Measurements from ENCODE around the gene GPR61. TPM values are rescaled to one million over a fixed set of nuclear protein-coding genes. Genes with fewer than 3 reads are reported as not detected.

GPR61 gene
- total RNA-seq, 8 experiments from 2014 or later, result 0.56 to 5.8 (median 2.6) TPM

- peak in 6 of 8 experiments; percentile 15 to 77 (median 32) for ATAC-seq (replicated peaks in 6 of 8)
- 56 to 92% (median 83%) methylated on average over 2 to 4 of the region's 4 CpGs; no CpG with 5 or more reads in 5 of the 10 experiments for WGBS, 10 experiments
Observed at GRCh38 chr1:109499661-109500536, 39.8 kb upstream of the GPR61 start.

DNA sequence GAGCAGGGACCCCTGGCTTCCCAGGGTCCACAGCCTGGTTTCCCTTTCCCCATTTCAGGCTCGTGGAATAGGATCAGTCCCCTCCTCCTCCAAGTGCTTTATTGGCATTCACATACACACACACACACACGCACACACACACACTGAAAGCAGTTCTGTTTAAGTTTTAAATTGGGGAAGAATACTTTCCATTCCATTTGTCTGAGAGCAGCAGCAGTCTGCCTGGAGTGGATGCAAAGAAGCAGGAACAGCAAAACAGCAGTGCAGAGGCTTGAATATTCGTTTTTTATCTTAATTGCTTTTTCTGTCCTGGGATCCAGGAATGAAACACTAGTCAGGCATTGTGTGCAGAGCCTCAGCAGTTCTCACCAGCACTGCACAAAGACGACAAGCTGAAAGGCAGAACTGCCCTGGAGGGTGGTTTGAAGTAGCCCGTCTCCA is 38.7 kb upstream of the GPR61 start:
- H3K4me1 ChIP-seq (replicated peaks in 1 of 2), result peaks cover 5 to 19% of the 10 kb centered on the region in 2 donors
- H3K27ac ChIP-seq, result no peak overlapping the region
- in situ Hi-C loops (cut with MboI; ENCODE audit: low pct_unique_long_range_greater_than_20kb in 2 of 9, low sequenced_read_pairs in 9 of 9, unreplicated experiment in 9 of 9), result no loop called here
- ATAC-seq (replicated peaks in 6 of 8), result peak; percentile 6 to 63 (median 37)
- 0 to 59% (median 18%) methylated on average over 1 to 5 of the region's 5 CpGs; no CpG with 5 or more reads in 2 of the 10 experiments for WGBS, 10 experiments
- no peak overlapping the region for H3K4me3 ChIP-seq

More at GRCh38 chr1:109499661-109500536, 39.8 kb upstream of the GPR61 start:
- peaks cover 6 to 22% of the 10 kb centered on the region in 2 donors for H3K4me1 ChIP-seq (replicated peaks in 1 of 2)
- no peak overlapping the region for H3K27ac ChIP-seq
- no peak overlapping the region for H3K4me3 ChIP-seq
- in situ Hi-C loops (cut with MboI; ENCODE audit: low pct_unique_long_range_greater_than_20kb in 2 of 9, low sequenced_read_pairs in 9 of 9, unreplicated experiment in 9 of 9), result loop anchor here in 2 of 9 experiments (5.0 kb wide), 1 partner anchor 32 kb away; no protein-coding TSS in a partner anchor

DNA sequence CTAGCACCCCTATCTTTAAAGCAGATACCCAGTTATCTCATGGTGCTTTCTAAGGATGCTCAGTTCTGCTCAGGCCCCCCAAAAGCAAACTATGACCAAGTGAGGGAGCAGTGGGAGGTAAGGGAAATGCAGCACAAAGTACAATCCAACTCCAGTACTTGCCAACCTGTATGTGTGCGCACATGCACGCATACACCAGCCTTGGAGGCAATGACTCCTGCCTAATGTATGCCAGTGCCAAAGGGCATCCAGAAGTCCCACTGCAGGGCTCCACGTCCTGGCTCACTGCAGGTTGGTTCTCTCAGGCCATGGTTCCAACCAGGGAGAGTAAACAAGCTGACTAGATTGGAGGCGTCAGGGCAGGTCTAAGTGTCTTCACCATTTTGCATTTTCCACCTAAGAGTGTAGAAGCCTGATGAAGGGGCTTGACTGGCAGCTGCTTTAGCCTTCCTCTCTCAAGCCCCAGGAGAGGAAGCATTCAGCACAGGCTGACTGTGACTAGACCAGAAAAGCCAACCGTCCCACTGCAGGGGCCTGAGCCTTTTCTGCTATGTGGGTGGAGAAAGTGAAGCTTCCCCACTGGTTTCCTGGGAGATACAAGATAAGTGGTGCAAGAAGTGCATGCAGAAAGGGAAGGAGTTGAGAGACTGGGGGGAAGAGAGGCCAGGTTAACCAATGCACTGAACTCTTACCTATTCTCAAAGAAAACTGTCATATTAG is 37.9 kb upstream of the GPR61 start:
- H3K27ac ChIP-seq, result no peak overlapping the region
- in situ Hi-C loops (cut with MboI; ENCODE audit: low pct_unique_long_range_greater_than_20kb in 2 of 9, low sequenced_read_pairs in 9 of 9, unreplicated experiment in 9 of 9), result no loop called here
- peak in 2 of 8 experiments; percentile 20 to 47 for ATAC-seq (replicated peaks in 6 of 8)
- peaks cover 5 to 19% of the 10 kb centered on the region in 2 donors for H3K4me1 ChIP-seq (replicated peaks in 1 of 2)
- H3K4me3 ChIP-seq, result no peak overlapping the region
- WGBS, 10 experiments, result 10 to 87% (median 68%) methylated on average over 1 to 5 of the region's 5 CpGs; no CpG with 5 or more reads in 1 of the 10 experiments

- in situ Hi-C loops (cut with MboI; ENCODE audit: low pct_unique_long_range_greater_than_20kb in 2 of 9, low sequenced_read_pairs in 9 of 9, unreplicated experiment in 9 of 9), result no loop called here
- no peak overlapping the region for H3K27ac ChIP-seq
- 72 to 100% (median 92%) methylated on average over 1 to 3 of the region's 3 CpGs; no CpG with 5 or more reads in 3 of the 10 experiments for WGBS, 10 experiments
- no peak overlapping the region for H3K4me3 ChIP-seq
- ATAC-seq (replicated peaks in 6 of 8), result no peak
- H3K4me1 ChIP-seq (replicated peaks in 1 of 2), result peaks cover 5 to 19% of the 10 kb centered on the region in 2 donors
Observed at GRCh38 chr1:109502364-109502851, 37.3 kb upstream of the GPR61 start.

DNA sequence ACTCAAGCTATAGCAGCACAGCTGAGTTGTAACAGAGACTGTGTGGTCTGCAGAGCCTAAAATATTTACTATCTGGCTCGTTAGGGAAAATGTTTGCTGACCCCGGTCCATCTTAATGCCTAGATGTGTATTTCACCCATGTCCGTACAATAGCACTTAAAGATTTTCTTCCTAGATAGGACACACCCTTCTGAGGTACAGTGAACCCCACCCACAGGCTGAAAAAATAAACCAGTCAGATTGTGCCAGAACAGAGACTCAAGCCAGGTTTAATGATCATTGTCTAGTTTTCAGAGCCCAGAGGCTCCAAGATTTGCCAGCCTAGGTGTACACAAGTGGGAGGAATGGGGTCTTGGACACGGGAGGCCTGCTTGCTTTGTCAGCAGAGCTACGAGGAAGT is 35.7 kb upstream of the GPR61 start:
- WGBS, 10 experiments, result 40 to 100% (median 82%) methylated on average over 1 to 5 of the region's 5 CpGs; no CpG with 5 or more reads in 2 of the 10 experiments
- H3K27ac ChIP-seq, result no peak overlapping the region
- peak in 2 of 8 experiments; percentile 4 to 24 for ATAC-seq (replicated peaks in 6 of 8)
- H3K4me3 ChIP-seq, result no peak overlapping the region
- H3K4me1 ChIP-seq (replicated peaks in 1 of 2), result peaks cover under 1 to 9% of the 10 kb centered on the region in 2 donors
- in situ Hi-C loops (cut with MboI; ENCODE audit: low pct_unique_long_range_greater_than_20kb in 2 of 9, low sequenced_read_pairs in 9 of 9, unreplicated experiment in 9 of 9), result no loop called here

DNA sequence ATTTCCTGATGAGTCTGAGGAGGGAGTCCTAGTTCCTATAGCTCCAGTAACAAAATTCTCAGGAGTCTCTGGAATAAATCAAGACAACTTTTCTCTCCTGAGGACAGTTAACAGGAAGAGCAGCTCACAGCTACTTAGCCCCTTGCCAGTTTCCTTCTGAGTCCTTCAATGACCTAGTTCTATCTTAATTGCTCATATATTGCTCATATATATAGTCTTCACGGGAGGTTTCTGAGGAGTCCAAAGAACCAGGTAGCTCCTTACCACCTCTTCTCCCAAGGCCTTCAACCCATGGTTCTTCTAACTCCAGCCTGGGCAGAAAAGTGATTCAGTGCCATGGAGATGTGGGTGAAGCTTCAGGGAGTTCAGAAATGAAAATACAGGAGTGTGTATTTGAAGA is 34.7 kb upstream of the GPR61 start:
- no peak for ATAC-seq (replicated peaks in 6 of 8)
- Histone ChIP-seq H3K4me1 (replicated peaks in 1 of 2) (peaks cover 2 to 9% of the 10 kb centered on the region in 2 donors), H3K27ac (no peak overlapping the region), H3K4me3 (no peak overlapping the region)
- WGBS, 10 experiments, result 73 to 100% (median 80%) methylated on average over 1 of the region's 1 CpG; no CpG with 5 or more reads in 6 of the 10 experiments
- in situ Hi-C loops (cut with MboI; ENCODE audit: low pct_unique_long_range_greater_than_20kb in 2 of 9, low sequenced_read_pairs in 9 of 9, unreplicated experiment in 9 of 9), result no loop called here

DNA sequence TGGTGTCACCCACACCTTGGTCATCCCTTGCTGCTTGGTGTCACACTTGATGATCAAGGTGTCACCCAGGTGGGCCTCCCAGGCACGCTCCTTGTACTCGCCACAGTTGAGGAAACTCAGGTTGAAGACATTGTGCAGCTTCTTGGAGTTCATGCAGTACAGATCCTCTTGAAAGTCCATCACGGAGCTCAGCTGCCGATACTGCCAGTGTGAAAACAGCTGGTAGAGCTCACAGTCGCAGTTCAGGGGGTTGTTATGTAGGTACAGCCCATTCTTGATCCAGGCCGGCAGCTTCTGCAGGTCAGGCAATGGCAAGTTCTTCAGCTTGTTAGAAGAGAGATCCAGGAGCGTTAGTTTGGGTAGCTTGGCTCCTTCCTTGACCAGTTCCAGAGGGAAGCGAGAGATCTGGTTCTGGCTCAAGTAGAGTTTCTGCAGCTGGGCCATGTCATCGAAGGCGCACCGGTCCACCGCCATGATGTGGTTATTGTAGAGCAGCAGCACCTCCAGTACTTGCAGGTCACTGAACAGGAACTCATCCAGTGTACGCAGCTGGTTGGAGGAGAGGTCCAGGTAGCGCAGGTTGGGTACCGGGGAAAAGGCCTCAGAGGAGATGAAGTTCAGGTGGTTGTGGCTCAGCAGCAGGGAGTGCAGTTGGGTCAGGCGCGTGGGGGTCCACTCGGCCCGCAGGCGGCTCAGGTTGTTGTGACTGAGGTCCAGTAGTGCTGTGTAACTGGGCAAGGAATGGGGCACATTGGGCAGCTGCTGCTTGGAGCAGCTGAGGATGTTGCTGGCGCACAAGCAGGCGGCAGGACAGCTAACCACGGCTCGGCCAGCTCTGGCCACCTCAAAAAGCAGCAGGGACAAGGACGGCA is 31.4 kb upstream of the GPR61 start:
- no peak for ATAC-seq (replicated peaks in 6 of 8)
- no peak overlapping the region for H3K4me3 ChIP-seq
- 88 to 100% (median 92%) methylated on average over 1 to 25 of the region's 25 CpGs for WGBS, 10 experiments
- in situ Hi-C loops (cut with MboI; ENCODE audit: low pct_unique_long_range_greater_than_20kb in 2 of 9, low sequenced_read_pairs in 9 of 9, unreplicated experiment in 9 of 9), result no loop called here
- no peak overlapping the region for H3K27ac ChIP-seq
- H3K4me1 ChIP-seq (replicated peaks in 1 of 2), result peaks cover 2 to 9% of the 10 kb centered on the region in 2 donors

- no peak overlapping the region for H3K27ac ChIP-seq
- peak overlapping the region; percentile 50 to 80 (median 56) for H3K4me3 ChIP-seq
- no peak for ATAC-seq (replicated peaks in 6 of 8)
- WGBS, 10 experiments, result 83 to 86% methylated on average over 3 to 5 of the region's 7 CpGs; no CpG with 5 or more reads in 8 of the 10 experiments
- H3K4me1 ChIP-seq (replicated peaks in 1 of 2), result peaks cover 2 to 9% of the 10 kb centered on the region in 2 donors
- in situ Hi-C loops (cut with MboI; ENCODE audit: low pct_unique_long_range_greater_than_20kb in 2 of 9, low sequenced_read_pairs in 9 of 9, unreplicated experiment in 9 of 9), result no loop called here
Observed at GRCh38 chr1:109508873-109509175, 30.8 kb upstream of the GPR61 start.

DNA sequence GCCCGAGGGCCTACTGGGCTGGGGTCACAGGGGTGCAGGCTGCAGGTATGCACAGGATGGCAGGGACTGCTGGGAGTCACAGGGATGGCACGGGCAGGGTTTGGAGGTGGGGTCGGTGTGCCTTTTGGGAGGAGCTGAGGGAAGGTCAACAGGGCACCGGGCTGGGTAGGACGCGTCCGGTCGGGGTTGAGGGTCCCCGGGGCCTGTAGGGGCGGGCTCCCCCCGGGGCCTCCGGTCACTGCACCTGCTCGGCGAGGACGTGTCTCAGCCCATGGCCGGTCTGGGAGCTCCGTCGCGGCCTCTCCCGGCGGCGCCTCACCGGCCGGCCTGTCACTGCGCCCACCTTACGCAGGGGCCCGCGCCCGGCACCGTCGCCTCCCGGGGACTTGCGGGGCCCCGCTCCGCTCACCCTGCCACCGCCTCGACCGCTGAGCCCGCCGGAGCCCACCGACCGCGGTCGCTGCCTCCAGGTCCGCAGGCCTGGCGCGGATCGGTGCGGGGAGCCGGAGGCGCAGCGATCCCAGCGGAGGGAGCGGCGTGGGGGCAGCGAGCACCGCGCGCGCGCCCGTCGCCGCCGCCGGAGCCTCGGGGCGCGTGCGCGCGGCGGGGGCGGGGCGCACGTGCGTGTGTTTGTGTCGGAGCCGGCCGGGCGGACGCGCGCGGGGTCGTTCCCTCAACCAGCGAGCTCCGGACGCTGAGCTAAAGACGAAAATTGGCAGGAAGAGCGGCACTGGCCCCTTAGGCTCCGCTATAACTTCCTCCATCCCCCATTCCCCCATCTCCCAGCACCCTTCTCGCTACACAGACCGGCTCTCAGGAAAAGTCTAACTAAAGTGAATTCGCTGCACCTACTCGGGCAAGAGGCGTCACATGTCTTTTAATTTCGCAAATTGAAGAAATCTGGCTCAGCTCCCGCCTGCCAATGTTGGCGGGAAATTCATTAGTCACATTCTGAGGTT is 30.2 kb upstream of the GPR61 start, which contains the start of gene AMIGO1:
Gene AMIGO1, minus strand, starts transcription at position 552 of the 959 bp plus-strand sequence. CDS start 815 bp downstream, outside the sequence.
- ATAC-seq (replicated peaks in 6 of 8), result peak; percentile 71 to 87 (median 84)
- Histone ChIP-seq H3K27ac (no peak within 1 kb of the TSS), H3K4me3 (peak within 1 kb of the TSS; percentile 50 to 80 (median 56)), H3K4me1 (replicated peaks in 1 of 2) (peaks cover 2 to 9% of the 10 kb centered on the region in 2 donors)
- in situ Hi-C loops (cut with MboI; ENCODE audit: low pct_unique_long_range_greater_than_20kb in 2 of 9, low sequenced_read_pairs in 9 of 9, unreplicated experiment in 9 of 9), result no loop called here
- WGBS, 10 experiments, result 0 to 7% (median 2%) methylated on average over 1 to 8 of the region's 100 CpGs; no CpG with 5 or more reads in 6 of the 10 experiments

GRCh38 chr1:109513110-109513710 is 26.5 kb upstream of the GPR61 start:
- 71 to 100% (median 81%) methylated on average over 1 to 2 of the region's 2 CpGs; no CpG with 5 or more reads in 1 of the 10 experiments for WGBS, 10 experiments
- peaks cover 2 to 9% of the 10 kb centered on the region in 2 donors for H3K4me1 ChIP-seq (replicated peaks in 1 of 2)
- no peak for ATAC-seq (replicated peaks in 6 of 8)
- H3K27ac ChIP-seq, result no peak overlapping the region
- in situ Hi-C loops (cut with MboI; ENCODE audit: low pct_unique_long_range_greater_than_20kb in 2 of 9, low sequenced_read_pairs in 9 of 9, unreplicated experiment in 9 of 9), result no loop called here
- H3K4me3 ChIP-seq, result no peak overlapping the region

- H3K4me1 ChIP-seq (replicated peaks in 1 of 2), result peaks cover 2 to 7% of the 10 kb centered on the region in 2 donors
- peak in 1 of 8 experiments; percentile 4 for ATAC-seq (replicated peaks in 6 of 8)
- in situ Hi-C loops (cut with MboI; ENCODE audit: low pct_unique_long_range_greater_than_20kb in 2 of 9, low sequenced_read_pairs in 9 of 9, unreplicated experiment in 9 of 9), result no loop called here
- no peak overlapping the region for H3K4me3 ChIP-seq
- H3K27ac ChIP-seq, result no peak overlapping the region
- WGBS, 10 experiments, result 17 to 100% (median 71%) methylated on average over 1 to 3 of the region's 3 CpGs; no CpG with 5 or more reads in 2 of the 10 experiments
Observed at GRCh38 chr1:109514846-109515245, 24.8 kb upstream of the GPR61 start.
